NCI-H774 (cell line): ENCODE results near the gene CD40.

ENCODE experiments used
- DNase-seq: peaks from one replicate; lab custom pipeline; 2025; lab: John Stamatoyannopoulos, UW

The CD40 gene

GRCh38 chr20:46148313-46149208 is 30.4 kb downstream of the CD40 start:
- DNase-seq: no peak

GRCh38 chr20:46150943-46151342 is 32.8 kb downstream of the CD40 start:
- DNase-seq: no peak

- DNase-seq: no peak
Observed at GRCh38 chr20:46151936-46152335, 33.8 kb downstream of the CD40 start.

- no peak for DNase-seq
Observed at GRCh38 chr20:46152824-46153586, 34.9 kb downstream of the CD40 start.

GRCh38 chr20:46154305-46154704 is 36.2 kb downstream of the CD40 start:
- DNase-seq: no peak

GRCh38 chr20:46154796-46155195 is 36.7 kb downstream of the CD40 start:
- no peak for DNase-seq

GRCh38 chr20:46156065-46156464 is 38.0 kb downstream of the CD40 start:
- DNase-seq: no peak

- DNase-seq: no peak
Observed at GRCh38 chr20:46157076-46157592, 39.0 kb downstream of the CD40 start.

- no peak for DNase-seq
Observed at GRCh38 chr20:46157625-46158024, 39.5 kb downstream of the CD40 start.

- no peak for DNase-seq
Observed at GRCh38 chr20:46158476-46158987, 40.4 kb downstream of the CD40 start.

- DNase-seq: no peak
Observed at GRCh38 chr20:46159101-46159897, 41.2 kb downstream of the CD40 start.

- DNase-seq: no peak
Observed at GRCh38 chr20:46160661-46161060, 42.5 kb downstream of the CD40 start.

- no peak for DNase-seq
Observed at GRCh38 chr20:46161921-46162320, 43.8 kb downstream of the CD40 start.

GRCh38 chr20:46164254-46164653 is 46.1 kb downstream of the CD40 start:
- no peak for DNase-seq

GRCh38 chr20:46167080-46167479 is 49.0 kb downstream of the CD40 start:
- no peak for DNase-seq

GRCh38 chr20:46168438-46168837 is 50.3 kb downstream of the CD40 start:
- no peak for DNase-seq

- DNase-seq: no peak
Observed at GRCh38 chr20:46169245-46170171, 51.4 kb downstream of the CD40 start.

- no peak for DNase-seq
Observed at GRCh38 chr20:46171476-46171875, 53.4 kb downstream of the CD40 start.

GRCh38 chr20:46171909-46172308 is 53.8 kb downstream of the CD40 start:
- DNase-seq: no peak

- DNase-seq: no peak
Observed at GRCh38 chr20:46172455-46172854, 54.3 kb downstream of the CD40 start.
